HUES6 (cell line): Measurements from ENCODE around the gene PSME2.

Source experiments
- H3K27ac ChIP-seq: 2 replicates; pipeline ENCODE4 v1.7.0; 2013; ENCODE audit warnings: low read depth, mild to moderate bottlenecking, low read length, inconsistent platforms
- H3K27me3 ChIP-seq: 2 replicates; pipeline ENCODE4 v1.6.1; 2013; ENCODE audit warnings: low read length; ENCODE audit not compliant: control insufficient read depth, insufficient read depth
- H3K36me3 ChIP-seq: 2 replicates; pipeline ENCODE4 v1.6.1; 2013; ENCODE audit warnings: low read length; ENCODE audit not compliant: control insufficient read depth, insufficient read depth
- H3K4me1 ChIP-seq: 2 replicates; pipeline ENCODE4 v1.6.1; 2013; ENCODE audit warnings: low read length; ENCODE audit not compliant: control insufficient read depth, insufficient read depth
- H3K4me3 ChIP-seq: 2 replicates; pipeline ENCODE4 v1.5.1; 2013; ENCODE audit warnings: low read depth, low read length
- H3K9ac ChIP-seq: one replicate; pipeline ENCODE4 v1.6.1; 2013; ENCODE audit warnings: mild to moderate bottlenecking, low read length
- H3K9me3 ChIP-seq: 2 replicates; pipeline ENCODE4 v1.6.1; 2013; ENCODE audit warnings: low read depth, low read length; ENCODE audit not compliant: control insufficient read depth, insufficient read depth

The PSME2 gene

GRCh38 chr14:24146453-24146977 lies at the start of gene PSME2:
Gene PSME2, minus strand, starts transcription at chr14:24146610. Its CDS starts 29 bp downstream, at chr14:24146581.
- H3K27ac ChIP-seq: peak within 1 kb of the TSS; percentile 38; the same call in 1 of the 2 replicates
- H3K4me3 ChIP-seq: peak within 1 kb of the TSS; percentile 90
- peaks cover 37% of the 10 kb centered on the region for H3K36me3 ChIP-seq
- H3K27me3 ChIP-seq: no peaks in the 10 kb centered on the region
- no peaks in the 10 kb centered on the region for H3K9me3 ChIP-seq
- H3K4me1 ChIP-seq: peaks cover 14% of the 10 kb centered on the region
- H3K9ac ChIP-seq: peak within 1 kb of the TSS; percentile 82

- H3K9me3 ChIP-seq: peaks cover 2% of the 10 kb centered on the region; the same call in 1 of the 2 replicates
- H3K4me1 ChIP-seq: peaks cover 6% of the 10 kb centered on the region; the same call in 1 of the 2 replicates
- peak within 1 kb of the TSS; percentile 98 for H3K9ac ChIP-seq
- H3K36me3 ChIP-seq: peaks cover 39% of the 10 kb centered on the region
- peak within 1 kb of the TSS; percentile 100 for H3K27ac ChIP-seq
- no peaks in the 10 kb centered on the region for H3K27me3 ChIP-seq
- peak within 1 kb of the TSS; percentile 89 for H3K4me3 ChIP-seq
Measured at GRCh38 chr14:24195186-24196070, 49.0 kb upstream of the PSME2 start, which contains the start of gene TM9SF1. Gene TM9SF1, minus strand, starts transcription at chr14:24195441. Its CDS starts 422 bp downstream, at chr14:24195019.

GRCh38 chr14:24194873-24195185 lies 48.4 kb upstream of the PSME2 start:
- Histone ChIP-seq H3K9me3 (peaks cover 2% of the 10 kb centered on the region; the same call in 1 of the 2 replicates), H3K27ac (peak overlapping the region; percentile 100), H3K4me1 (peaks cover 6% of the 10 kb centered on the region; the same call in 1 of the 2 replicates), H3K27me3 (no peaks in the 10 kb centered on the region), H3K36me3 (peaks cover 40% of the 10 kb centered on the region), H3K4me3 (peak overlapping the region; percentile 89), H3K9ac (peak overlapping the region; percentile 98)

- peak overlapping the region; percentile 89 for H3K4me3 ChIP-seq
- no peaks in the 10 kb centered on the region; the same call in 1 of the 2 replicates for H3K9me3 ChIP-seq
- H3K9ac ChIP-seq: peak overlapping the region; percentile 98
- peaks cover 6% of the 10 kb centered on the region; the same call in 1 of the 2 replicates for H3K4me1 ChIP-seq
- H3K36me3 ChIP-seq: peaks cover 38% of the 10 kb centered on the region
- no peaks in the 10 kb centered on the region for H3K27me3 ChIP-seq
- no peak overlapping the region for H3K27ac ChIP-seq
Measured at GRCh38 chr14:24194186-24194872, 47.9 kb upstream of the PSME2 start.

GRCh38 chr14:24192933-24193332 lies 46.5 kb upstream of the PSME2 start:
- peaks cover 7% of the 10 kb centered on the region; the same call in 1 of the 2 replicates for H3K4me1 ChIP-seq
- no peaks in the 10 kb centered on the region for H3K27me3 ChIP-seq
- no peak overlapping the region for H3K27ac ChIP-seq
- no peaks in the 10 kb centered on the region for H3K9me3 ChIP-seq
- H3K4me3 ChIP-seq: no peak overlapping the region
- H3K36me3 ChIP-seq: peaks cover 31% of the 10 kb centered on the region
- no peak overlapping the region for H3K9ac ChIP-seq

GRCh38 chr14:24190416-24190815 lies 44.0 kb upstream of the PSME2 start:
- no peak overlapping the region for H3K27ac ChIP-seq

GRCh38 chr14:24189460-24189859 lies 43.0 kb upstream of the PSME2 start:
- Histone ChIP-seq H3K4me3 (0 out of 2 replicates have a peak overlapping the region, but pooled peaks have one; percentile 30), H3K9me3 (no peaks in the 10 kb centered on the region), H3K4me1 (peaks cover 6% of the 10 kb centered on the region; the same call in 1 of the 2 replicates), H3K36me3 (peaks cover 63% of the 10 kb centered on the region), H3K27ac (no peak overlapping the region), H3K9ac (peak overlapping the region; percentile 36), H3K27me3 (no peaks in the 10 kb centered on the region)

More at GRCh38 chr14:24190416-24190815, 44.0 kb upstream of the PSME2 start:
- no peak overlapping the region for H3K9ac ChIP-seq
- no peaks in the 10 kb centered on the region for H3K27me3 ChIP-seq
- H3K4me3 ChIP-seq: no peak overlapping the region
- H3K36me3 ChIP-seq: peaks cover 54% of the 10 kb centered on the region
- H3K9me3 ChIP-seq: no peaks in the 10 kb centered on the region
- peaks cover 11% of the 10 kb centered on the region; the same call in 1 of the 2 replicates for H3K4me1 ChIP-seq

- no peaks in the 10 kb centered on the region for H3K27me3 ChIP-seq
- peak overlapping the region; percentile 30; the same call in 1 of the 2 replicates for H3K4me3 ChIP-seq
- H3K9ac ChIP-seq: peak overlapping the region; percentile 36
- peaks cover 5% of the 10 kb centered on the region; the same call in 1 of the 2 replicates for H3K4me1 ChIP-seq
- no peak overlapping the region for H3K27ac ChIP-seq
- peaks cover 63% of the 10 kb centered on the region for H3K36me3 ChIP-seq
- H3K9me3 ChIP-seq: no peaks in the 10 kb centered on the region
Measured at GRCh38 chr14:24189059-24189375, 42.6 kb upstream of the PSME2 start.

- peak within 1 kb of the TSS; percentile 86 for H3K4me3 ChIP-seq
- no peaks in the 10 kb centered on the region for H3K27me3 ChIP-seq
- H3K4me1 ChIP-seq: peaks cover 5% of the 10 kb centered on the region; the same call in 1 of the 2 replicates
- peak within 1 kb of the TSS; percentile 86 for H3K9ac ChIP-seq
- no peaks in the 10 kb centered on the region for H3K9me3 ChIP-seq
- H3K27ac ChIP-seq: peak within 1 kb of the TSS; percentile 30; the same call in 1 of the 2 replicates
- peaks cover 66% of the 10 kb centered on the region for H3K36me3 ChIP-seq
Measured at GRCh38 chr14:24188251-24189058, 42.0 kb upstream of the PSME2 start, which contains the start of gene IPO4. Gene IPO4, minus strand, starts transcription at chr14:24188816. Its CDS starts 29 bp downstream, at chr14:24188787.

- H3K4me1 ChIP-seq: peaks cover 5% of the 10 kb centered on the region; the same call in 1 of the 2 replicates
- no peaks in the 10 kb centered on the region for H3K9me3 ChIP-seq
- no peaks in the 10 kb centered on the region for H3K27me3 ChIP-seq
- peak overlapping the region; percentile 86 for H3K4me3 ChIP-seq
- H3K27ac ChIP-seq: no peak overlapping the region
- peaks cover 69% of the 10 kb centered on the region for H3K36me3 ChIP-seq
- H3K9ac ChIP-seq: no peak overlapping the region
Measured at GRCh38 chr14:24187539-24187915, 41.1 kb upstream of the PSME2 start.
